ENCODE data around the gene IGF1R.
A peak's percentile ranks its signal among the peaks of the same experiment; 100 is the strongest.

The IGF1R gene

DNA sequence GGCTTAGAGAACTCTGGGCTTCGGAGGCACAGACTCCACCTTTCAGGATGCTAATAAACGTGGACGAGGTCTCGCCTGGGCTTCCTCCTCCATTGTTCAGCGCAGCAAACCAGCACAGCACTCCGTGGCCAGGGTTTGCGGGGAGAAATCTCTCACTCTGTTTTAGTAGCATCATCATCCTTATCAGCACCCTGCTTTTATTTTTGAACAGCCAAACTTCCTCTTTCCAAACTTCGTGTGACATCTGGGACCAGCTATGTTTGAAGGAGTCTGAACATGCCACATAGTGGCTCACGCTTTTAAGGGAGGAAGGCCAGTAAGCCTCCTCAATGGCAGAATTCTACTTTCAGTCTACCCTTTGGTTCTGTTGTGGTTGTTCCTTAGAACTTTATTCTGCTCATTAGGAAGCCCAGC lies 210.3 kb downstream of the IGF1R start:
- no peak for TF ChIP-seq CTCF (IDR thresholded peaks at IDR 0.05; ENCODE audit: borderline replicate concordance, insufficient read depth, low read depth, low read length)
- no peak overlapping the region for H3K4me3 ChIP-seq (ENCODE audit: low read depth, low read length)

- no peak for TF ChIP-seq CTCF (IDR thresholded peaks at IDR 0.05; ENCODE audit: borderline replicate concordance, insufficient read depth, low read depth, low read length)
- no peak overlapping the region for H3K4me3 ChIP-seq (ENCODE audit: low read depth, low read length)
Measured at GRCh38 chr15:98859149-98859548, 210.8 kb downstream of the IGF1R start.

- no peak overlapping the region for H3K4me3 ChIP-seq (ENCODE audit: low read depth, low read length)
- TF ChIP-seq CTCF (IDR thresholded peaks at IDR 0.05; ENCODE audit: borderline replicate concordance, insufficient read depth, low read depth, low read length), result no peak
Measured at GRCh38 chr15:98860281-98861041, 212.1 kb downstream of the IGF1R start.

- no peak for TF ChIP-seq CTCF (IDR thresholded peaks at IDR 0.05; ENCODE audit: borderline replicate concordance, insufficient read depth, low read depth, low read length)
- no peak overlapping the region for H3K4me3 ChIP-seq (ENCODE audit: low read depth, low read length)
Measured at GRCh38 chr15:98861188-98861587, 212.8 kb downstream of the IGF1R start.

GRCh38 chr15:98863983-98864382 lies 215.6 kb downstream of the IGF1R start:
- TF ChIP-seq CTCF (IDR thresholded peaks at IDR 0.05; ENCODE audit: borderline replicate concordance, insufficient read depth, low read depth, low read length), result no peak
- H3K4me3 ChIP-seq (ENCODE audit: low read depth, low read length), result no peak overlapping the region

DNA sequence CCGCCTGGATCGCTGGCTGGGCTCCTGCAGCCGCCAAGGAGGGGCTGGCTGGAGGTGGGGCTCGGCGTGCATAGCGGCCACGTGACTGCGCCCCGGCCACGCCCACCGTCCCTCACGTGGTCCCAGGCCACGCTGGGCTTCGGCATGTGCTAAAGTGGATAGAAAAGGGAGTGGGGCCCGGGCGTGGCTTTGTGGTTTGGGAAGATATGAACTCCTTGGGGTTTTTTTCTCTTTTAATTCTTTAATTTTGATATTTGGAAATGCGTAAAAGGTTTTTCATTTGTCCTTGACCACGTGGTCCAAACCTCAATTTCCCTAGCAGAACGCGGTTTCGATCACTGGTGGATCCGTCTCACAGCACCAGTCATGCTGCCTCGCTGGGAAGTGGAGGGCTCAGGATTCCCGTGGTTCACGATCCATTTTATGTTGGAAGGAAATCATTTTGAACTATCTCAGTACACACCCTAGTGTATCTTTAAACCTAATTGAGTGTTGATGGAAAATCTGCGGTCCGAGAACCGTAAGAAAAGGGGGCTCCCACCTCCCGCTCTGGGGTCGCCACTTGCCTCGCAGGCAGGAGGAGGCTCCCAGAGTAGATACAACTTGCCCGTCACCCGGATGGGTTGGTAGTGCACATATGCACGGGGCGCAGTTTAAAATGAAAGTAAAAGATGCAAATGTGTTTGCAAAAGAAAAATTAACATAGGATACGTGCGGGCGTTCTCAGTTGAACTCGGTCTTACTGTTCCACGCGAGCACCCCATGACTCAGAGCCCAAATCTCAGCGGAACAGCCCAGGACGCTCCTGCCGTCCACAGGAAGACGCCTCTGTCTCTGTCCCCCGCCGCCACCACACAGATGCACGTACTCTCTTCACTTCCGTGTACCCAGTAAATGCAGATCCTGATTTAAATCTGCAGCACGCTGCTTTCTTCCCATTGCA lies 217.3 kb downstream of the IGF1R start:
- TF ChIP-seq CTCF (IDR thresholded peaks at IDR 0.05; ENCODE audit: borderline replicate concordance, insufficient read depth, low read depth, low read length), result no peak
- peak overlapping the region; percentile 40 for H3K4me3 ChIP-seq (ENCODE audit: low read depth, low read length)
